Psoas muscle (tissue), 8 donors: Measurements from ENCODE around the gene SLC1A2. TPM values are rescaled to one million over a fixed set of nuclear protein-coding genes. Genes with fewer than 3 reads are reported as not detected.

ENCODE experiments used
- ATAC-seq, 4 donors: fragments of 200-7000 bp; cut with Tn5 transposase; one replicate each; pipeline ENCODE4 v1.9.1; 2020; ENCODE audit warnings: moderate library complexity in 3 of 4, mild to moderate bottlenecking in 2 of 4
- DNase-seq, 2 donors: peaks; one replicate each; pipeline ENCODE4 v3.0.0-alpha.2; 2020
- H3K27ac ChIP-seq: fragments of 200-600 bp; one replicate; pipeline ENCODE4 v1.8.0; 2022
- H3K27me3 ChIP-seq, 3 donors: fragments of 200-600 bp in 1 of 3; one replicate each; pipeline versions ENCODE4 v1.6.1 to v1.8.0; 2013 to 2022; ENCODE audit warnings: low read length in 2 of 3, mild to moderate bottlenecking in 2 of 3, moderate library complexity in 1 of 3; ENCODE audit not compliant: insufficient read depth in 3 of 3
- H3K36me3 ChIP-seq, 2 donors: fragments of 200-600 bp in 1 of 2; one replicate each; pipeline versions ENCODE4 v1.6.1 to v1.8.0; 2013 to 2022; ENCODE audit warnings: low read depth in 1 of 2, mild to moderate bottlenecking in 1 of 2, moderate library complexity in 1 of 2; ENCODE audit not compliant: insufficient read depth in 1 of 2
- H3K4me1 ChIP-seq: fragments of 200-600 bp; one replicate; pipeline ENCODE4 v1.8.0; 2022
- H3K4me3 ChIP-seq: fragments of 200-600 bp; one replicate; pipeline ENCODE4 v1.8.0; 2022; ENCODE audit warnings: mild to moderate bottlenecking
- H3K9me3 ChIP-seq: fragments of 200-600 bp; one replicate; pipeline ENCODE4 v1.8.0; 2022
- CTCF ChIP-seq: fragments of 200-600 bp; IDR thresholded peaks from one replicate; pipeline ENCODE4 v1.8.0; 2022; ENCODE audit warnings: antibody characterized with exemption
- WGBS, 3 donors: extraction: QIAGEN DNeasy Blood & Tissue Kit; methylation state at CpG; one replicate each; pipeline versions ENCODE4 v1.1.6 to v1.1.7; 2013; 5-methylcytosine and 5-hydroxymethylcytosine counted together
- intact Hi-C, 2 donors: fragments of 100-400 bp; cut with DNase I; formaldehyde crosslinking; loops; one replicate each; pipeline versions ENCODE4 v1.11.0 to v1.14.2; 2022
- polyA plus RNA-seq, 3 donors: library from polyadenylated mRNA; stranded (reverse); fragments of 200-250 nt; gene quantifications; one replicate each; pipeline ENCODE4 v1.2.3, GENCODE V29; 2013
- total RNA-seq, 4 donors: library from RNA; stranded (reverse); fragmentation: NEBNext Ultra II Directional in 2 of 4; extraction: Animal tissue kit (Norgen Biotek cat#: 25700) in 2 of 4; gene quantifications; one replicate each; pipeline versions ENCODE4 v1.2.1 to v1.2.4, GENCODE V29; 2021 to 2023
- donor health status: healthy with polysubstance abuse.
- donor health status: DM: no; HTN: no; CAD: no; lungs with moderate emphysema.
- donor health status: Bipolar disorder and iron deficiency.
- donor health status: healthy.
- donor health status: DM: yes; HTN: yes; CAD: no.
- donor health status: DM: no; HTN: no; CAD: no.
- donor health status: DM: no; HTN: no; CAD: no.
- donor health status: DM: yes; HTN: yes; CAD: no.

SLC1A2 gene
- total and polyA plus RNA-seq, 7 donors, result 0.05 to 2.0 (median 0.35) TPM

DNA sequence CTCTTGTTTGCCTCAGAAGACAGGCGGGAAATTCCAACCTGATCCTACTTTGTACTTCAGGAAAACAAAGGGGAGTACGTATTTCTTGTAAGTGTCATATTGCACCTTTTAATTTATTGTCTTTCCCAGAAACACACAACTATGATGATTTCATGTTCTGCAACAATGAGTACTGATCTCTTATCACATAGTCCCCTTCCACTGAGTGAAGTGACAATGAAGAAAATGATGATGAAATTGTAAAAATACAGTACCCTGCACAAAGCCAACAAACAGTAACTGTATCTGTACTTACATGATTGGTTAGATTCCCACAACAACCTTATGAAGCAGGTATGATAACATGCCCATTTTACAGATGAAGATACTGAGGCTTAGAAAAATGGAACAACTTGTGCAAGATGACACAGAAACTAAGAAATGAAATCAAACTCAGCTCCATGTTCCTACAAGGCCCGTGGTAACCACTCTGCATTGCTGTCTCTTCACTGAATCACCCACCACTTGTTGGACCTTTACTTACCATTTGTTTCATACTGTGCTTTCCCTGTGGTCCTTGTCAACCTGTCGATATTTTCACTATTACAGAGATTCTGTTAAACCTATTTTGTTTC lies 37.5 kb downstream of the SLC1A2 start:
- H3K9me3 ChIP-seq, result no peaks in the 10 kb centered on the region
- no peak for TF ChIP-seq CTCF
- no peaks in the 10 kb centered on the region for H3K27me3 ChIP-seq
- ATAC-seq (no peak), DNase-seq (no peak)
- H3K4me1 ChIP-seq, result no peaks in the 10 kb centered on the region
- intact Hi-C loops, result loop anchor here in 1 of 2 donors (10.0 kb wide), 1 partner anchor 377 kb away; no protein-coding TSS in a partner anchor
- 89 to 95% (median 90%) methylated on average over 4 of the region's 4 CpGs for WGBS, 3 donors
- no peak overlapping the region for H3K27ac ChIP-seq
- no peak overlapping the region for H3K4me3 ChIP-seq
- no peaks in the 10 kb centered on the region for H3K36me3 ChIP-seq

DNA sequence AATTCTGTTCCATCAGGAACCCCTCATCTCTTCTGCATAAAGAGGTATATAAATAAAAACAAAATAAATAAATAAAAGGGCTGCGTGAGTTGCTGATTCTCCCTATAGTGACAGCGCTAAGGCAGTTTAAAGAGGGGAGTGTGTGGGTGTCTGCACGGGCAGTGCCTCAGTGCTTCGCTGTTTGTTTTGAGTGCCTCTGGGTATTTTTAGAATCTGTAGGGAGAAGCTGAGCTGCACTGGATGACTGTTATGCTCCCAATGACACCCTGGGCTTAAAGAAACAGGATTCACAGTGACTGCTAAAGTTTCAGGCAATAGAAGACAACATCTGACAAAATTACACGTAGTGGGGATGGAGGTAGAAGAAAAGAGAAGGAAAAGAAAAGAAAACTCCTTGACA lies 38.8 kb downstream of the SLC1A2 start:
- Histone ChIP-seq H3K27me3 (no peaks in the 10 kb centered on the region), H3K27ac (peak overlapping the region; percentile 14), H3K4me1 (no peaks in the 10 kb centered on the region), H3K9me3 (no peaks in the 10 kb centered on the region), H3K4me3 (peak overlapping the region; percentile 20), H3K36me3 (no peaks in the 10 kb centered on the region)
- no peak for DNase-seq
- peak; percentile 56 to 91 (median 80) for ATAC-seq
- intact Hi-C loops, result loop anchor here in 1 of 2 donors (10.0 kb wide), 1 partner anchor 376 kb away; no protein-coding TSS in a partner anchor
- TF ChIP-seq CTCF, result no peak
- 48 to 62% (median 48%) methylated on average over 5 of the region's 5 CpGs for WGBS, 3 donors

DNA sequence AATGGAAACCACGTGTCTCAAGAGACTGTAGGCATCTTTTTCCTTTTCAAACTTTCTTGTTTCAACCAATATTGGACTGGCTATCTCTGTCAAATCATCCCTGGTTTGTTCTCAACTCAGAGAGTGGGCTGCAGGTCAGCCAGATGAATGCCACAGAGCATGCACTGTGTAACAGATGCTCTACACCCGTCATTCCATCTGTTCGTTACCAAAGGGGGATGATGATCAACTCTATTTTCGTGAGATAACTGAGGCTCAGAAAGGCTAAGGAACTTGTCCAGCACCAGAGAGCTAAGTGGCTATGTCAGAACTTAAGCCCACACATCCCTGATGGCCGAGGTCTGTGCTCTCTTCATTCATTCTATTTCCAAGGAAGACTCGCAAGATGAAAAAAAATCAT lies 42.1 kb downstream of the SLC1A2 start:
- H3K27ac ChIP-seq, result no peak overlapping the region
- H3K4me1 ChIP-seq, result no peaks in the 10 kb centered on the region
- H3K27me3 ChIP-seq, result no peaks in the 10 kb centered on the region
- H3K4me3 ChIP-seq, result no peak overlapping the region
- TF ChIP-seq CTCF, result no peak
- intact Hi-C loops, result no loop called here
- no peaks in the 10 kb centered on the region for H3K36me3 ChIP-seq
- 69 to 72% (median 71%) methylated on average over 6 of the region's 6 CpGs for WGBS, 3 donors
- no peak for DNase-seq
- no peaks in the 10 kb centered on the region for H3K9me3 ChIP-seq
- no peak for ATAC-seq

- intact Hi-C loops, result no loop called here
- ATAC-seq, result no peak
- WGBS, 3 donors, result 61 to 78% (median 74%) methylated on average over 3 of the region's 3 CpGs
Observed at GRCh38 chr11:35376613-35377012, 42.7 kb downstream of the SLC1A2 start.

More at GRCh38 chr11:35376613-35377012, 42.7 kb downstream of the SLC1A2 start:
- TF ChIP-seq CTCF, result no peak
- H3K4me3 ChIP-seq, result no peak overlapping the region
- no peaks in the 10 kb centered on the region for H3K9me3 ChIP-seq
- no peaks in the 10 kb centered on the region for H3K4me1 ChIP-seq
- H3K36me3 ChIP-seq, result no peaks in the 10 kb centered on the region
- no peak for DNase-seq
- H3K27ac ChIP-seq, result no peak overlapping the region
- no peaks in the 10 kb centered on the region for H3K27me3 ChIP-seq
